Heart right ventricle (tissue), 16 donors: ENCODE data around the gene ENPP7. TPM values are rescaled to one million over a fixed set of nuclear protein-coding genes. Genes with fewer than 3 reads are reported as not detected.
A peak's percentile ranks its signal among the peaks of the same experiment; 100 is the strongest.

ENCODE experiments used
- ATAC-seq, 8 donors: fragments of 200-7000 bp; cut with Tn5 transposase; one replicate each; pipeline ENCODE4 v1.9.1; 2020; ENCODE audit warnings: mild to moderate bottlenecking in 8 of 8, moderate library complexity in 8 of 8, moderate number of reproducible peaks in 1 of 8
- DNase-seq, 2 donors: peaks; one replicate each; pipeline ENCODE4 v3.0.0-alpha.2; 2020
- H3K27ac ChIP-seq, 10 donors: fragments of 200-600 bp; sonication (generic) in 2 of 10; one replicate each; pipeline versions ENCODE4 v1.5.0 to v1.8.0; 2020 to 2022; ENCODE audit warnings: mild to moderate bottlenecking in 3 of 10
- H3K27me3 ChIP-seq, 7 donors: fragments of 200-600 bp; one replicate each; pipeline ENCODE4 v1.8.0; 2021 to 2022; ENCODE audit warnings: mild to moderate bottlenecking in 2 of 7
- H3K36me3 ChIP-seq, 9 donors: fragments of 200-600 bp; sonication (generic) in 1 of 9; one replicate each; pipeline versions ENCODE4 v1.5.0 to v1.8.0; 2020 to 2022; ENCODE audit warnings: mild to moderate bottlenecking in 2 of 9
- H3K4me1 ChIP-seq, 9 donors: fragments of 200-600 bp; sonication (generic) in 1 of 9; one replicate each; pipeline versions ENCODE4 v1.5.0 to v1.8.0; 2020 to 2022; ENCODE audit warnings: mild to moderate bottlenecking in 4 of 9
- H3K4me3 ChIP-seq, 10 donors: fragments of 200-600 bp; sonication (generic) in 2 of 10; one replicate each; pipeline versions ENCODE4 v1.5.0 to v1.8.0; 2020 to 2022; ENCODE audit warnings: mild to moderate bottlenecking in 7 of 10, moderate library complexity in 2 of 10
- H3K9me3 ChIP-seq, 11 donors: fragments of 200-600 bp in 10 of 11; sonication (generic) in 2 of 11; one replicate each; pipeline versions ENCODE4 v1.5.0 to v1.8.0; 2013 to 2022; ENCODE audit warnings: mild to moderate bottlenecking in 2 of 11, control low read depth in 1 of 11, moderate library complexity in 1 of 11
- WGBS, 2 donors: extraction: QIAGEN DNeasy Blood & Tissue Kit; methylation state at CpG; one replicate each; pipeline ENCODE4 v1.1.7; 2013; ENCODE audit warnings: inconsistent platforms in 1 of 2; 5-methylcytosine and 5-hydroxymethylcytosine counted together
- intact Hi-C, 10 donors: fragments of 100-400 bp; cut with DNase I; formaldehyde crosslinking; loops; one replicate each; pipeline versions ENCODE4 v1.11.1 to v1.14.2; 2022
- polyA plus RNA-seq, 2 donors: library from polyadenylated mRNA; stranded (reverse); fragments of 200-250 nt; gene quantifications; one replicate each; pipeline ENCODE4 v1.2.3, GENCODE V29; 2013
- total RNA-seq, 10 donors: library from RNA; stranded (reverse); fragmentation: NEBNext Ultra II Directional in 3 of 10; extraction: Animal tissue kit (Norgen Biotek cat#: 25700) in 3 of 10; gene quantifications; one replicate each; pipeline versions ENCODE4 v1.2.1 to v1.2.4, GENCODE V29; 2021 to 2023
- TF ChIP-seq, protein P1 (sequence below), 9 donors: fragments of 200-600 bp; sonication (generic) in 2 of 9; IDR thresholded peaks; one replicate each; pipeline versions ENCODE4 v1.5.0 to v1.8.0; 2021 to 2022; ENCODE audit warnings: antibody characterized with exemption in 9 of 9, mild to moderate bottlenecking in 5 of 9, moderate library complexity in 1 of 9
- donor health status: Arrhythmogenic right ventricular cardiomyopathy.
- donor health status: ischemic (EF 13 %, LVEDD 7.1; RV severe dilation, severe dysfunction).
- donor health status: healthy with polysubstance abuse.
- donor health status: DM: no; HTN: yes; CAD: no.
- donor health status: DM: no; HTN: no; CAD: no.
- donor health status: ischemic (EF 25% LVEDD 6.9; RV normal size, moderate dysfunction).
- donor health status: ischemic (EF 25% LVEDD 5.7; RV mildly dilated, moderate dysfunction).
- donor health status: healthy.
- donor health status: DM: yes; HTN: yes; CAD: no.
- donor health status: Ischemic cardiomyopathy.
- donor health status: ischemic (EF 35%, LVEDD 5.7; RV mildly dilated, moderate dysfunction).
- donor health status: nonischemic (EF 11% LVEDD 7.7; RV severe dilation, severe dysfunction).
- donor health status: DM: yes; HTN: yes; CAD: no.
- donor health status: PGD.
- donor health status: ischemic (EF 29% LVEDD 5.4; RV normal size, mild dysfunction).
- donor health status: nonischemic (EF 23%, LVEDD 6.1; RV moderate dilation, normal function).

The ENPP7 gene
- total and polyA plus RNA-seq, 12 donors, result not detected

DNA sequence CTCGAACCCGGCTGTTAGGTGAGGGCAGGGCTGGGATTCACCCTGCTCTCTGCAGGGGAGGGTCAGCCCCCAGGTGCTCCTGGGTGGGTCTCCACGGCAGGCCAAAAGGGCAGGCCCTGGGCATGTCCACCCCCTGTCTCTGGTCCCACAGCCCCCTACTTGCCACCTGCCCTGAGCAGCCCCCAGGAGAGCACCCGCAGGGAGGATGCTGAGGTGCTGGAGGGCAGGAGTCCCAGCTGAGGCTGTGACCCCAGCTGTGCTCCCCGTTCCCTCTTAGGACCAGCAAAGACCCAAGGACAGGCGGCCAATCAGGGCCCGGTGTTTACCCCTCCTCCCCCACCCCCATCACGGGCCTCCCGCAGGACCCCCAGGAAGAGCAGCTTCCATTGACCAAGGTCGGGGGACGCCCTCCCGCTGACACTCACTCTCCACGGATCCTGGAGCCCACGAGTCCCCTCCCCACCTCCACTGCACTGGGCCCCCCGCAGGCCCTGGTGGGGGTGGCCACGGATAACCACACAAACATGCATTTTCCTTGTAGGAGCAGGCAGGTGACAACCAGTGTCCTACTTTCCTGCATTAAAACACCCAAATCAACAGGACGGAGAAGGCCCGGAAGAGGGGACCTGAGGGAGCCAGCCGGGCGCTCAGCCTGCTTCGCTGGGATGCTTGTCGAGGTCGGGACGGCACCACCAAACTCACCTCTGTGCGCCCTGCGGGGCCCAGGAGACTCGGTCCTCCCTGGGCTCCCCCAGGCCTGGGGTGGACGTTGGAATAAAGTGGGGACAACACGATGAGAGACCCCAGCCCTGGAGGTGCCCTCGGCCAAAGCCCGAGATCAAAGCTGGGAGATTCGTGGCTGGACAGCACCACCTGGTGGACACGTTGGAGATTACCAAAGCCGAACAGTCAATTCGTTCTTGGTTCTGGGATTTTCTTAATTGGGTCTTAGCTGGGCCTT lies 22.5 kb upstream of the ENPP7 start:
- ATAC-seq, result peak; percentile 38 to 72 (median 50)
- Histone ChIP-seq H3K4me3 (peak overlapping the region in 2 of 10 donors; percentile 12 to 27), H3K27ac (no peak overlapping the region), H3K9me3 (no peaks in the 10 kb centered on the region), H3K4me1 (peaks cover 0 to 5% (median 0%) of the 10 kb centered on the region in 9 donors), H3K36me3 (no peaks in the 10 kb centered on the region), H3K27me3 (peaks cover 0 to 52% (median 26%) of the 10 kb centered on the region in 7 donors)
- TF ChIP-seq, protein P1, sequence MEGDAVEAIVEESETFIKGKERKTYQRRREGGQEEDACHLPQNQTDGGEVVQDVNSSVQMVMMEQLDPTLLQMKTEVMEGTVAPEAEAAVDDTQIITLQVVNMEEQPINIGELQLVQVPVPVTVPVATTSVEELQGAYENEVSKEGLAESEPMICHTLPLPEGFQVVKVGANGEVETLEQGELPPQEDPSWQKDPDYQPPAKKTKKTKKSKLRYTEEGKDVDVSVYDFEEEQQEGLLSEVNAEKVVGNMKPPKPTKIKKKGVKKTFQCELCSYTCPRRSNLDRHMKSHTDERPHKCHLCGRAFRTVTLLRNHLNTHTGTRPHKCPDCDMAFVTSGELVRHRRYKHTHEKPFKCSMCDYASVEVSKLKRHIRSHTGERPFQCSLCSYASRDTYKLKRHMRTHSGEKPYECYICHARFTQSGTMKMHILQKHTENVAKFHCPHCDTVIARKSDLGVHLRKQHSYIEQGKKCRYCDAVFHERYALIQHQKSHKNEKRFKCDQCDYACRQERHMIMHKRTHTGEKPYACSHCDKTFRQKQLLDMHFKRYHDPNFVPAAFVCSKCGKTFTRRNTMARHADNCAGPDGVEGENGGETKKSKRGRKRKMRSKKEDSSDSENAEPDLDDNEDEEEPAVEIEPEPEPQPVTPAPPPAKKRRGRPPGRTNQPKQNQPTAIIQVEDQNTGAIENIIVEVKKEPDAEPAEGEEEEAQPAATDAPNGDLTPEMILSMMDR (IDR thresholded peaks at IDR 0.05), result peak; percentile 69 to 84 (median 81)
- WGBS, 2 donors, result 26 to 30% methylated on average over 34 to 35 of the region's 35 CpGs
- intact Hi-C loops, result loop anchor here in 8 of 10 donors (2.0 to 10.0 kb wide), 9 partner anchors 293 to 623 kb away; no protein-coding TSS in a partner anchor
- DNase-seq, result peak; percentile 30 to 44

DNA sequence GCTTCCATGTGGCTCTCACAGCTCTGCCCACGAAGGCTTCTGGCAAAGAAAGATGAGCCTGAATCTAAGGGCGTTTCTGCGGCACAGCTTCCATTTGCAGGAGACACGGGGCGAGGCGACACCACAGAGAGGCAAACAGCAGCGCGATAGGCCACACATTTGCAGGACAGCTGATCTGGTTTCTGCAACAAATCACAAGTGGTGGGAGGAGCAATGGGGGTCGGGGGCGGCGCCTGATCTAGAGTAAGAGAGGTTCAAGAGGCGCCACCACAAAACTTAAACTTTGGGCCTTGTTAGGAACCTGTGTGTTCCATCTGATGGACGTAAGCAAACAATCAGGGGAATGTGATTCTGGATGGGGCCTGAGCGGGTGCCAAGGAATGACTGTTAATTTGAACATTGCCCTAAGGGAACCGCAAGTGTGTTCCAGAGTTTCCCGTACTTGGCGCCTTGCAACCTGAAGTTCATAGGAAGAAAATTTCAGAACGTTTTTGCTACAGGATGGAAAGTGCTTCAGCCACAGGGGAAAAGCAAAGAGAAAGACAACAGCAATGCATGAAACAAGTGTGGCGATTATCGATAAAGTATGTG lies 18.9 kb upstream of the ENPP7 start:
- TF ChIP-seq, protein P1 (IDR thresholded peaks at IDR 0.05), result no peak
- Histone ChIP-seq H3K36me3 (no peaks in the 10 kb centered on the region), H3K27ac (no peak overlapping the region), H3K9me3 (no peaks in the 10 kb centered on the region), H3K4me1 (peaks cover 0 to 5% (median 0%) of the 10 kb centered on the region in 9 donors), H3K27me3 (peaks cover 0 to 52% (median 34%) of the 10 kb centered on the region in 7 donors), H3K4me3 (no peak overlapping the region)
- 81 to 83% methylated on average over 20 of the region's 20 CpGs for WGBS, 2 donors
- ATAC-seq, result no peak
- DNase-seq, result no peak
- intact Hi-C loops, result loop anchor here in 2 of 10 donors (5.0 to 10.0 kb wide), 2 partner anchors 320 to 627 kb away; no protein-coding TSS in a partner anchor

DNA sequence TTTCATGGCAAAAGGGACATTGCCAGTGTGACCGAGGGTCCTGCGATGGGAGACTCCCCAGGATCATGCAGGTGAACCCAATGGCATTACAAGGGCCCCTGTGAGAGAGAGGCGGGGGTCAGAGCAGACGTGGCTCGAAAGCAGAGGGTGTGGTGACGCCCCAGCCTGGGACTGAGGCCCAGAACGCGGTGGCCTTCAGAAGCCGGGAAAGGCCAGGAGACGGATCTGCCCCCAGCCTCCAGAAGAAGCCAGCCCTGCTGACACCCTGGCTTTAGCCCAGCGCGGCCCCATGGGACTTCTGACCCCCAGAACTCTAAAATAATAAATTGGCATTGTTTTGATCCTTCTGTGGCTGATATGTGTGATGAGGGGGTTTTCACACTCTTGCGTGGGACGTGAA lies 17.4 kb upstream of the ENPP7 start:
- 71 to 79% methylated on average over 14 of the region's 14 CpGs for WGBS, 2 donors
- DNase-seq (no peak), ATAC-seq (no peak)
- Histone ChIP-seq H3K27me3 (peaks cover 0 to 55% (median 28%) of the 10 kb centered on the region in 7 donors), H3K27ac (no peak overlapping the region), H3K36me3 (no peaks in the 10 kb centered on the region), H3K9me3 (no peaks in the 10 kb centered on the region), H3K4me1 (peaks cover 0 to 3% (median 0%) of the 10 kb centered on the region in 9 donors), H3K4me3 (no peak overlapping the region)
- TF ChIP-seq, protein P1 (IDR thresholded peaks at IDR 0.05), result no peak
- intact Hi-C loops, result loop anchor here in 2 of 10 donors (5.0 to 10.0 kb wide), 2 partner anchors 321 to 629 kb away; no protein-coding TSS in a partner anchor
